Liver (tissue), 9 donors: ENCODE data around the gene TBX2. TPM values are rescaled to one million over a fixed set of nuclear protein-coding genes. Genes with fewer than 3 reads are reported as not detected.

ENCODE experiments used
- DNase-seq: peaks from one replicate; pipeline ENCODE4 v3.0.0-alpha.2; 2017; ENCODE audit warnings: low spot score
- H3K27ac ChIP-seq, 2 donors: one replicate each; pipeline ENCODE4 v1.7.0; 2013; ENCODE audit warnings: inconsistent platforms in 2 of 2, low read length in 2 of 2, control low read depth in 1 of 2, low read depth in 1 of 2, mild to moderate bottlenecking in 1 of 2
- H3K27me3 ChIP-seq, 4 donors: one replicate each; pipeline versions ENCODE4 v1.6.1 to v1.7.0; 2013; ENCODE audit warnings: low read length in 3 of 4, inconsistent platforms in 1 of 4, mild to moderate bottlenecking in 1 of 4, moderate library complexity in 1 of 4; ENCODE audit not compliant: control insufficient read depth in 4 of 4, insufficient read depth in 4 of 4
- H3K36me3 ChIP-seq, 4 donors: one replicate each; pipeline versions ENCODE4 v1.6.1 to v1.7.0; 2013; ENCODE audit warnings: low read length in 3 of 4, mild to moderate bottlenecking in 3 of 4, low read depth in 1 of 4, moderate library complexity in 1 of 4; ENCODE audit not compliant: control insufficient read depth in 4 of 4, insufficient read depth in 3 of 4
- H3K4me1 ChIP-seq, 4 donors: one replicate each; pipeline versions ENCODE4 v1.6.1 to v1.7.0; 2013; ENCODE audit warnings: low read length in 3 of 4, mild to moderate bottlenecking in 3 of 4, moderate library complexity in 1 of 4; ENCODE audit not compliant: control insufficient read depth in 4 of 4, insufficient read depth in 4 of 4
- H3K4me3 ChIP-seq, 3 donors: one replicate each; pipeline versions ENCODE4 v1.6.1 to v1.7.0; 2013; ENCODE audit warnings: low read length in 3 of 3, control low read depth in 1 of 3, low read depth in 1 of 3, mild to moderate bottlenecking in 1 of 3
- H3K9ac ChIP-seq, 2 donors: one replicate each; pipeline ENCODE4 v1.7.0; 2013; ENCODE audit warnings: low read length in 2 of 2, mild to moderate bottlenecking in 2 of 2, moderate library complexity in 2 of 2, control low read depth in 1 of 2, low read depth in 1 of 2
- H3K9me3 ChIP-seq, 4 donors: one replicate each; pipeline versions ENCODE4 v1.6.1 to v1.7.0; 2013; ENCODE audit warnings: low read length in 3 of 4; ENCODE audit not compliant: control insufficient read depth in 4 of 4
- EGR1 ChIP-seq, 2 donors: IDR thresholded peaks; 2 replicates each; pipeline ENCODE4 v1.6.1; 2016 to 2018; ENCODE audit warnings: antibody characterized with exemption in 2 of 2, low read depth in 2 of 2
- FOXA1 ChIP-seq: IDR thresholded peaks from 2 replicates; pipeline ENCODE4 v1.6.1; 2016; ENCODE audit warnings: antibody characterized with exemption
- FOXA2 ChIP-seq: IDR thresholded peaks from 2 replicates; pipeline ENCODE4 v1.6.1; 2016; ENCODE audit warnings: antibody characterized with exemption
- GABPA ChIP-seq, 2 donors: IDR thresholded peaks in 1 of 2; conservative IDR thresholded peaks in 1 of 2; 2 replicates each; pipeline ENCODE4 v1.6.1; 2016; ENCODE audit warnings: antibody characterized with exemption in 2 of 2, mild to moderate bottlenecking in 1 of 2, moderate library complexity in 1 of 2
- HNF4A ChIP-seq, 2 donors: conservative IDR thresholded peaks; 2 replicates each; pipeline ENCODE4 v1.6.1; 2016; ENCODE audit warnings: antibody characterized with exemption in 2 of 2, mild to moderate bottlenecking in 2 of 2
- HNF4G ChIP-seq: IDR thresholded peaks from 2 replicates; pipeline ENCODE4 v1.6.1; 2016; ENCODE audit warnings: antibody characterized with exemption
- JUND ChIP-seq, 2 donors: IDR thresholded peaks; 2 replicates each; pipeline ENCODE4 v1.6.1; 2016; ENCODE audit warnings: antibody characterized with exemption in 2 of 2
- NR2F2 ChIP-seq: IDR thresholded peaks from 2 replicates; pipeline ENCODE4 v1.6.1; 2016; ENCODE audit warnings: antibody characterized with exemption
- RXRA ChIP-seq, 2 donors: IDR thresholded peaks; 2 replicates each; pipeline ENCODE4 v1.6.1; 2017 to 2018; ENCODE audit warnings: antibody characterized with exemption in 2 of 2, mild to moderate bottlenecking in 1 of 2
- TAF1 ChIP-seq: conservative IDR thresholded peaks from 2 replicates; pipeline ENCODE4 v1.6.1; 2016; ENCODE audit warnings: antibody characterized with exemption, mild to moderate bottlenecking
- YY1 ChIP-seq: IDR thresholded peaks from 2 replicates; pipeline ENCODE4 v1.6.1; 2016; ENCODE audit warnings: antibody characterized with exemption, mild to moderate bottlenecking
- WGBS: extraction: QIAGEN DNeasy Blood & Tissue Kit; methylation state at CpG from one replicate; pipeline ENCODE4 v1.1.7; 2013; 5-methylcytosine and 5-hydroxymethylcytosine counted together
- polyA plus RNA-seq, 2 donors: library from polyadenylated mRNA; stranded (reverse) in 1 of 2; unstranded in 1 of 2; fragments of 200-250 nt in 1 of 2; fragments of >200 nt in 1 of 2; fragmentation: Nextera tagmentation in 1 of 2; extraction: Ambion mirVana in 1 of 2; gene quantifications; one replicate each; pipeline versions ENCODE4 v1.2.1 to v1.2.3, GENCODE V29; 2013 to 2015
- total RNA-seq, 2 donors: library from RNA; depleted of rRNA; stranded (reverse); fragments of >200 nt; gene quantifications; one replicate each; pipeline ENCODE4 v1.2.3, GENCODE V29; 2014
- TF ChIP-seq, protein P1 (sequence below): IDR thresholded peaks from 2 replicates; pipeline ENCODE4 v1.6.1; 2016; ENCODE audit warnings: antibody characterized with exemption
- TF ChIP-seq, protein P2 (sequence below): IDR thresholded peaks from 2 replicates; pipeline ENCODE4 v1.6.1; 2016; ENCODE audit warnings: antibody characterized with exemption, mild to moderate bottlenecking
- donor health status: healthy.
- donor health status: healthy.
- donor health status: healthy.
- donor health status: healthy.
- donor health status: healthy.

The TBX2 gene
- total and polyA plus RNA-seq, 4 donors: 0.85 to 3.1 (median 2.5) TPM

DNA sequence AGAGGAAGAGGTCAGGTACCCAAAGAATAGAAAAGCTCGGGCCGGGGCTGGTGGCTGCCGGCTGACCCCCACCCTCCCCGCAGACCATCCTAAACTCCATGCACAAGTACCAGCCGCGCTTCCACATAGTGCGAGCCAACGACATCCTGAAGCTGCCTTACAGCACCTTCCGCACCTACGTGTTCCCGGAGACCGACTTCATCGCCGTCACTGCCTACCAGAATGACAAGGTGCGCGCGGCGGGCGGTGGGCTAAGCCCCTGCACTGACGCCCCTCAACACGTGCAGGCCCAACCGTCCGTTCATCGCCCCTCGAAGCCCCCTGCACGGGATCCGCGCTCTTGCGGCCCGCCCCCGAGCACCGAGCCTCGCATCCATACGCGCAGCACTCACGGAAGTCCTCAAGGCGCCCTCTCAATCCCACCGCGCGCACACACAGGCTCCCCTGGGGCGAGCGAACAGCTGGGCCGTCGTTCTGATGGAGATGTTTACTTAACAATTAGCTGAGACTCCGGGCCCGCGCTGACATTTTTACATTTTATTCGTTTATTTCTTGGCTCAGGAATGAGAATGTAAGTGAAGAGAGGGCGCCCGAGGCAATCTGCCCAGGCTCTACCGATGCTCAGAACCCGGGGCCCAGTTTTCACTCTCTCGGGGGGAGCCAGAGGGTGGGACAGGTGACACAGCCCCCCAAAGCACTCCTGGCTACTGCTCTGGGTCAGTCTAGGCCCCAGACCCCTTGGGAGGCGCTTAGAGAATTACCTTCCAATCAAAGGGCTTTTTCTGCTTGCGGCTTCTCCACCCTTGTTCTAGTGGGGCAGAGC is 3.5 kb downstream of the TBX2 start:
- 24% methylated on average over 55 of the region's 55 CpGs for WGBS
- peaks cover 11 to 18% (median 14%) of the 10 kb centered on the region in 4 donors for H3K27me3 ChIP-seq
- H3K9me3 ChIP-seq: no peaks in the 10 kb centered on the region
- no peak overlapping the region for H3K9ac ChIP-seq
- TF ChIP-seq, protein P1, sequence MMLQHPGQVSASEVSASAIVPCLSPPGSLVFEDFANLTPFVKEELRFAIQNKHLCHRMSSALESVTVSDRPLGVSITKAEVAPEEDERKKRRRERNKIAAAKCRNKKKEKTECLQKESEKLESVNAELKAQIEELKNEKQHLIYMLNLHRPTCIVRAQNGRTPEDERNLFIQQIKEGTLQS: no peak
- TF ChIP-seq, protein P2, sequence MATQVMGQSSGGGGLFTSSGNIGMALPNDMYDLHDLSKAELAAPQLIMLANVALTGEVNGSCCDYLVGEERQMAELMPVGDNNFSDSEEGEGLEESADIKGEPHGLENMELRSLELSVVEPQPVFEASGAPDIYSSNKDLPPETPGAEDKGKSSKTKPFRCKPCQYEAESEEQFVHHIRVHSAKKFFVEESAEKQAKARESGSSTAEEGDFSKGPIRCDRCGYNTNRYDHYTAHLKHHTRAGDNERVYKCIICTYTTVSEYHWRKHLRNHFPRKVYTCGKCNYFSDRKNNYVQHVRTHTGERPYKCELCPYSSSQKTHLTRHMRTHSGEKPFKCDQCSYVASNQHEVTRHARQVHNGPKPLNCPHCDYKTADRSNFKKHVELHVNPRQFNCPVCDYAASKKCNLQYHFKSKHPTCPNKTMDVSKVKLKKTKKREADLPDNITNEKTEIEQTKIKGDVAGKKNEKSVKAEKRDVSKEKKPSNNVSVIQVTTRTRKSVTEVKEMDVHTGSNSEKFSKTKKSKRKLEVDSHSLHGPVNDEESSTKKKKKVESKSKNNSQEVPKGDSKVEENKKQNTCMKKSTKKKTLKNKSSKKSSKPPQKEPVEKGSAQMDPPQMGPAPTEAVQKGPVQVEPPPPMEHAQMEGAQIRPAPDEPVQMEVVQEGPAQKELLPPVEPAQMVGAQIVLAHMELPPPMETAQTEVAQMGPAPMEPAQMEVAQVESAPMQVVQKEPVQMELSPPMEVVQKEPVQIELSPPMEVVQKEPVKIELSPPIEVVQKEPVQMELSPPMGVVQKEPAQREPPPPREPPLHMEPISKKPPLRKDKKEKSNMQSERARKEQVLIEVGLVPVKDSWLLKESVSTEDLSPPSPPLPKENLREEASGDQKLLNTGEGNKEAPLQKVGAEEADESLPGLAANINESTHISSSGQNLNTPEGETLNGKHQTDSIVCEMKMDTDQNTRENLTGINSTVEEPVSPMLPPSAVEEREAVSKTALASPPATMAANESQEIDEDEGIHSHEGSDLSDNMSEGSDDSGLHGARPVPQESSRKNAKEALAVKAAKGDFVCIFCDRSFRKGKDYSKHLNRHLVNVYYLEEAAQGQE: no peak
- no peak for TF ChIP-seq FOXA2
- TF ChIP-seq HNF4G: no peak
- no peak for TF ChIP-seq GABPA (IDR thresholded peaks at IDR 0.05 in 1 of 2, conservative IDR thresholded peaks at IDR 0.05 in 1 of 2)
- no peak for TF ChIP-seq HNF4A (conservative IDR thresholded peaks at IDR 0.05)
- TF ChIP-seq TAF1: no peak
- no peak for TF ChIP-seq NR2F2
- TF ChIP-seq RXRA (IDR thresholded peaks at IDR 0.05): no peak
- H3K27ac ChIP-seq: peak overlapping the region in 1 of 2 donors; percentile 35
- no peaks in the 10 kb centered on the region for H3K36me3 ChIP-seq
- peaks cover 3 to 31% (median 18%) of the 10 kb centered on the region in 4 donors for H3K4me1 ChIP-seq
- H3K4me3 ChIP-seq: peak overlapping the region in 1 of 3 donors; percentile 2
- no peak for DNase-seq

DNA sequence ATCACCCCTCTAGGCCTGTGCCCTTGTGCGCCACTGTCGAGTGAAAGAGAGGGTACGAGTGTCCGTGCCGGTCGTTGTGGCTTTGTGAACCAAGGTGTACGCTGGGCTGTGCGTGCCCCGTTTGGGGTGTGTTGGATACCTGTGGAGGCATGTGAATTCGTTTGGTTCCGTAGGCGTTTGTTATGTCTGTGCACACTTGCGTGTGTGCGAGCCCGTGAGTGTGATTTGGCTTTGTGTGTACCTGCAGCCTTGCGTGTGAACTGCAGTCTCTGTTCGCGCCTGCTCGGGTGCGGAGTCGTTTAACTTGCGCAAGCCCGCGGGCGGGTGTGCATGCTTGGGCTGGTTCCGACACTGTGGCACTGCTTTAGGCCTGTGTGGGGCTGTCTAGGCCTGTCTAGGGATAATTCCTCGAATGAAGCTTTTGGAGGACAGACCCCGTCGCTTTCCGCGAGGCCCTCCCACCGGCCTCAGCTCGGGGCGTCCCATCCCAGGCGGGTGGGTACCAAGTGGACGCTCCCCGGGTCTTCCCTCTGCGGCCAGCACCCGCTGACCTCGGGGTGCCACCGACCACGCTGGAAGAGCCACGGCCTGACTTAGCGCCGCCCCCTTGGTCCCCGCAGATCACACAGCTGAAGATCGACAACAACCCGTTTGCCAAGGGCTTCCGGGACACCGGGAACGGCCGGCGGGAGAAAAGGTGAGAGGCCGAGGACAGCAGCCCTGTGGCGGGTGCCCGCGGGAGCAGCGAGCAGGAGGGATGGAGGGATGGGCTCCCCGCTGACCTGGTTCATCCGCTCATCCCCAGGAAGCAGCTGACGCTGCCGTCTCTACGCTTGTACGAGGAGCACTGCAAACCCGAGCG is 4.4 kb downstream of the TBX2 start:
- WGBS: 24% methylated on average over 66 of the region's 66 CpGs
- H3K27ac ChIP-seq: peak overlapping the region in 1 of 2 donors; percentile 35
- no peaks in the 10 kb centered on the region for H3K36me3 ChIP-seq
- peak overlapping the region in 1 of 3 donors; percentile 22 for H3K4me3 ChIP-seq
- peaks cover 6 to 33% (median 18%) of the 10 kb centered on the region in 4 donors for H3K4me1 ChIP-seq
- H3K9me3 ChIP-seq: no peaks in the 10 kb centered on the region
- H3K9ac ChIP-seq: no peak overlapping the region
- DNase-seq: no peak
- H3K27me3 ChIP-seq: peaks cover 12 to 16% (median 14%) of the 10 kb centered on the region in 4 donors
- no peak for TF ChIP-seq EGR1 (IDR thresholded peaks at IDR 0.05; ENCODE audit: low read depth in 2 of 2)
- no peak for TF ChIP-seq HNF4G
- no peak for TF ChIP-seq YY1
- TF ChIP-seq JUND (IDR thresholded peaks at IDR 0.05): no peak
- TF ChIP-seq FOXA1: no peak
- no peak for TF ChIP-seq RXRA (IDR thresholded peaks at IDR 0.05)
- TF ChIP-seq GABPA (IDR thresholded peaks at IDR 0.05 in 1 of 2, conservative IDR thresholded peaks at IDR 0.05 in 1 of 2): no peak
- no peak for TF ChIP-seq FOXA2
- TF ChIP-seq, protein P2: no peak
